ENCODE results near the gene METTL9.

DNA sequence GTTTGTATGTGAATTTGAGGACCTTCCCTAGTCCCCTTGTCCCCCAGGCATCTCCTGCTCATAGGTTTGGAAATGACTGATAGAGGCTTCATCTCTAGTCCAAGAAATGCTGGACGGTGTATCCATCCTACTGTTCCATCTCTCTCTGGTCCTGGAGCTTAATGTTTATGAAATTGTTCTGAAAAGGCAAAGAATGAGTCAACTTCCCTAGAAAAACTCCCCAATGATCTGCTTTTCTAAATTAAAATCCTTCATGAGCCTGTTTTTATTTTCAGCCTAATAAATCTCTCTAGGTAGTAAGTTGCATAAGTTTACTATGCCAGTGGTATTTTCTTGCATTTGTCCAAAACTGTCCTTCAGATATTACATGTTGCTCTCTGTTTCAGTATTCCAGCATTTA is 55.1 kb downstream of the METTL9 start:
- TF ChIP-seq, protein P1, sequence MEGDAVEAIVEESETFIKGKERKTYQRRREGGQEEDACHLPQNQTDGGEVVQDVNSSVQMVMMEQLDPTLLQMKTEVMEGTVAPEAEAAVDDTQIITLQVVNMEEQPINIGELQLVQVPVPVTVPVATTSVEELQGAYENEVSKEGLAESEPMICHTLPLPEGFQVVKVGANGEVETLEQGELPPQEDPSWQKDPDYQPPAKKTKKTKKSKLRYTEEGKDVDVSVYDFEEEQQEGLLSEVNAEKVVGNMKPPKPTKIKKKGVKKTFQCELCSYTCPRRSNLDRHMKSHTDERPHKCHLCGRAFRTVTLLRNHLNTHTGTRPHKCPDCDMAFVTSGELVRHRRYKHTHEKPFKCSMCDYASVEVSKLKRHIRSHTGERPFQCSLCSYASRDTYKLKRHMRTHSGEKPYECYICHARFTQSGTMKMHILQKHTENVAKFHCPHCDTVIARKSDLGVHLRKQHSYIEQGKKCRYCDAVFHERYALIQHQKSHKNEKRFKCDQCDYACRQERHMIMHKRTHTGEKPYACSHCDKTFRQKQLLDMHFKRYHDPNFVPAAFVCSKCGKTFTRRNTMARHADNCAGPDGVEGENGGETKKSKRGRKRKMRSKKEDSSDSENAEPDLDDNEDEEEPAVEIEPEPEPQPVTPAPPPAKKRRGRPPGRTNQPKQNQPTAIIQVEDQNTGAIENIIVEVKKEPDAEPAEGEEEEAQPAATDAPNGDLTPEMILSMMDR (conservative IDR thresholded peaks at IDR 0.05; ENCODE audit: low read length), result no peak
- no peak for TF ChIP-seq EZH2phosphoT487 (IDR thresholded peaks at IDR 0.05; ENCODE audit: borderline replicate concordance, low read depth, low read length)
